Medulla oblongata (tissue), 1 donor: ENCODE results near the gene ALAS1.
A peak's percentile ranks its signal among the peaks of the same experiment; 100 is the strongest.

ENCODE experiments used
- DNase-seq: peaks from one replicate; pipeline ENCODE4 v3.0.0-alpha.2; 2015; ENCODE audit errors: extremely low spot score

The ALAS1 gene

DNA sequence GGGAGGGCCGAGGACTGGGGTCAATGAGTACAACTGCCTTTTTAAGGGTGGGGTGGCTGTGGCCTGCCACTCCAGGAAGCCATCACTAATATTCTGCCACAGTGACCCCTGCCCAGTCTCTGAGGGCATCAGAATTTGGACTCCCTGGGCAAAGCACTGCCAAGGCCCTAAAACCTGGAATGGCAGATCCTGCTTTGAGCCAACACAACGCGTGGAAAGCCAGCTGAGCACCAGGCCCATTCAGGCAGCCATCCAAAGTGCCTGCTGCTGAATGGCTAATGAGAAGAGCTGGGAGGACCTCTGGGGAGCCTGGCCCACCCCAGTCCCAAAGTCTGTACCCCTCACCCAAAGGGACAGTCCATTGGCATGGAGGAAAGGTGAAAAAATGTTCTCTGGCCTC is 36.0 kb downstream of the ALAS1 start:
- DNase-seq = peak; percentile 77

- no peak for DNase-seq
These were observed 36.8 kb downstream of the ALAS1 start for GRCh38 chr3:52234516-52235447.

DNA sequence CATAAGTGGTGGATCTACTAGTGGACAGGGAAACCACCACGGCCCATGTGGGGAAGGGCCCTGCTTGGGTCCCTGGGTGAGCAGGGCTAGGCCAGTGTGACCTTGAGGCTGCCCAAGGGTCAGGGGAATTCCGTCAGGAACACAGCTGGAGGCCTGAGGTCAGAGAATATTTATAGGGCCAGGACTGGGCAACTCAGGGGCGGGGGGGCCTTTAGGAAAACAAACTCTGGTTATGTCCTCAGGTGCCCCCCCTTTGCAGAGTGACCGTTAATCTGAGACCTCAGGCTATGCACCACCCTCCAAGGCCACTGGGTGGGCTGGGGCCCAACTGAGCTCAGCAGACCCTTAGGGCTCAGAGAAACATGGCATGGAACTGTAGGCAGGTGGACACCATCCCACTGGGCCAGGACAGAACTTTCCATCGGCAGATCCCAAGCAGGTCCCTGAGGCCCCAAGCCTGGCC is 38.5 kb downstream of the ALAS1 start:
- no peak for DNase-seq

GRCh38 chr3:52237006-52237656 is 39.2 kb downstream of the ALAS1 start:
- DNase-seq = no peak

- peak; percentile 88 for DNase-seq
These were observed 39.8 kb downstream of the ALAS1 start for GRCh38 chr3:52237657-52238172.

DNA sequence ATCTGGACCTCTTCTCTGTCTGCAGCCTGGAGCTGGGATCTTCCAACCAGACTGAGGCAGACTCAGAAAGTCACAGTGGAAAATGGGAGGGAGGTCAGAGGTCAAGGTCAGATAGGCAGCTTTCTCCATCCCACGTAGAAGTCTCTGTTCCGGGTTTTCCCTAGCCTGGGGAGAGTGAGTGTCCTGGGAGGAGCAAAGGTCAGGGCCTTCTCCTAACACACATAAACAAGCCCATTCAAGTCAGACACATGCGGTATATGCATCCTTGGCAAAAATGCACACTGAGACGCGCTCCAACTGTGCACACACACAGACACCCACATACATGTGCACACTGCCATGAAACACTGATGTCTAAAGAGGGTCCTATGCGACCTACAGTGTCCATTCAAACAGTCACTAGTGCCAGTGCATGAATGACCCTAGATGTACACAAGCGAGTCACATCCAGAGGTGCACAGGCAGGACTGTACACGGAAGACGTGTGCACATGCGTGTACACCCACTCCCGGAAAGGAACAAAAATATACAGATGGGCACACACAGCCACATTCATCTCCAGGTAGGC is 40.3 kb downstream of the ALAS1 start:
- DNase-seq = no peak

GRCh38 chr3:52238761-52239701 is 41.1 kb downstream of the ALAS1 start, which contains the start of gene TWF2:
TSS of gene TWF2 (minus strand) at chr3:52239158. CDS start at chr3:52239016, 142 bp downstream.
- peak; percentile 80 for DNase-seq

DNA sequence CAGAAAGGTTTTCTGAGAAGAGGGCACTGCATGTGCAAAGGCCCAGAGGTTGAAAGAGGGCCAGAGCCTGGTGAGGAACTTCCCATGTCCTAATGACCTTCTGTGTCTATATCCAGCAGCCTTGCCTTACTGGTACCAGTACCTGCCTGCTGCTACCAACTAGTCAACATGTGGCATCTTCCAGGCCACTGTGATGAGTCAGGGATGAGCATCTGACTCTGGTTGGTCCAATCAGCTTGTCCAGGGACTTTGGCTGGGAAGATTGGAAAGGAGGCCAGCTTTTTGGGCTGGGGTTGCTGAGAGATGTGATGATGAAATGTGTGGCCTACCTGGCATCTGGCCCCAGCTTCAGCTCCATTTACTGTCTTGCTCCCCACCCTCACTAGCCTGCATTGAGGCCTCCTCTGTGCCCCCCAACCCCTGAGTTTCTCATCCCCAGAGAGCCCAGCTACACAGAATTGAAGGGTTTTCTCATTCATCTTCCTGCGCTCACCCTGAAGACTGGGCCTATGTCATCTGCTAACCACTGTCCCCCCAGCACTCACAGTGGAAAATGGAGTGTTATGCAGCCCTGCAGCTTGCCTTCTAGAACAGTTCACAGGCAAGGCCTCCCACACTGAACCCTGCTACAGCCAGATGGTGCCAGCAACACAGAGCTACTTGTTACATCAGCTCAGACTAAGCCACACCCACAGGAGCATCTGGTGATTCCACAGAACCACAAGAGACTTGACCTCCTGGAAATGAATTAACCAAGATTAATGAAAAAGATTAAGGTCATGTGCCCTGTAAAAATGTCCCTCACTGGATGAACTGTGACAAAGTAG is 42.3 kb downstream of the ALAS1 start:
- DNase-seq = peak; percentile 81

GRCh38 chr3:52240886-52241370 is 43.0 kb downstream of the ALAS1 start:
- DNase-seq = no peak

DNA sequence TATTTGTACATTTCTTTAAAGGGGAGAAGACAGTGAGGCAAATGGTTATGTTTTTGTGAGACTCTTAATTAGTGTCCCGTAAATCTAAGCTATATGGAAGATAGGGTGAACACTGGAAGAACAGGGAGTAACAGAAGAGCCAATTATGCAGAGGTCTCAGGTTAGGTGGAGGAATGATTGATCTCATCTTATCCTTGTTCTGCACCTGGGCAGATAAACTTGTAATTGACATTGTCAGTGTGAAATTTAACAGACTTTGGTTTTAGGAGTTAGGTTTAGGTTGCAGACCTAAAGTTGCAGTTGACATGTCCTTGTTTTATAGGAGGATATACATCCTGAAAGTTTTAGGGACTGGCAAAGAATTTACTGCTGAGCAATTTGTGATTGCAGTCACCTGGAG is 44.1 kb downstream of the ALAS1 start:
- DNase-seq = no peak

DNA sequence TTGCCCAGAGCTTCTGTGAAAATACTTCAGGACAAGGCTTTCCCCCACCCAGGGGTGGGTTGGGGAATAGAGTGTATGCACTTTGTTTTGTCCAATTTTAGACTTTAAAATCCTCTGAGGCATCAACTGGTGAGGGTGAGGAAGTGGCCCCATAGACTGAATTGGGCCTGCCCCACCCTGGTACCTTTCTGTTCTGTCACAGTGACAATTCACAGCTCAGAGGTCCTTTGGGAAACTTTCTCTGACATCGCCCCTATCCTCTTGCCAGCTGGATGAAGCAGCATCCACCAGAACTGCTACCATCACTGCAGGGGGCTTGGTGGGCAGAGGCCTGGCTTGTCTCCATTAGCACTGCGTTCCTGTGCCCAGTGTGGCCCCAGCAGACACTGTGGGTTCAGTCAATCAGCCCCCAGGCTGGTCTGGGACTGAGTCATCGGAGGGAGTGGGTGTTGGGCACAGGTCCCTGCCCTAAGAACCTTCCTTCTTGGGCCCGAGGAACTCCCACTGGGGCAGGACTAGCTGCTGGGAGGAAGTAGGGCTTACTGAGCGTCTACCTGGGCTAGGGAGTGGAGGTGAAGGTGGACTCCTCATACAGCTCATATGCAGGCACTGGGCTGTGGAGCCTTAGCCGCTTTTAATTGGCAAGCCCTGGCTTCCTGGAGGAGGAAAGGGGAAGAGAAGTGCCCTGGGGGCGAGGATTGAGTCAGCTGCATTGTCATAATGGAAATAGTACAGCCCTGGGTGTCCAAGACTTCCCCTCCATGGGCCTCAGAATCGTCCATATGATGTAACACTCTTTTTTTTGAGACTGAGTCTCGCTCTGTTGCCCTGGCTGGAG is 46.0 kb downstream of the ALAS1 start:
- peak; percentile 80 for DNase-seq

- DNase-seq = peak; percentile 27
These were observed 47.6 kb downstream of the ALAS1 start, which contains the start of gene PPM1M for GRCh38 chr3:52245322-52246263. TSS of gene PPM1M (plus strand) at chr3:52245759. CDS start at chr3:52245825, 66 bp downstream.

- no peak for DNase-seq
These were observed 48.3 kb downstream of the ALAS1 start for GRCh38 chr3:52246264-52246620.

DNA sequence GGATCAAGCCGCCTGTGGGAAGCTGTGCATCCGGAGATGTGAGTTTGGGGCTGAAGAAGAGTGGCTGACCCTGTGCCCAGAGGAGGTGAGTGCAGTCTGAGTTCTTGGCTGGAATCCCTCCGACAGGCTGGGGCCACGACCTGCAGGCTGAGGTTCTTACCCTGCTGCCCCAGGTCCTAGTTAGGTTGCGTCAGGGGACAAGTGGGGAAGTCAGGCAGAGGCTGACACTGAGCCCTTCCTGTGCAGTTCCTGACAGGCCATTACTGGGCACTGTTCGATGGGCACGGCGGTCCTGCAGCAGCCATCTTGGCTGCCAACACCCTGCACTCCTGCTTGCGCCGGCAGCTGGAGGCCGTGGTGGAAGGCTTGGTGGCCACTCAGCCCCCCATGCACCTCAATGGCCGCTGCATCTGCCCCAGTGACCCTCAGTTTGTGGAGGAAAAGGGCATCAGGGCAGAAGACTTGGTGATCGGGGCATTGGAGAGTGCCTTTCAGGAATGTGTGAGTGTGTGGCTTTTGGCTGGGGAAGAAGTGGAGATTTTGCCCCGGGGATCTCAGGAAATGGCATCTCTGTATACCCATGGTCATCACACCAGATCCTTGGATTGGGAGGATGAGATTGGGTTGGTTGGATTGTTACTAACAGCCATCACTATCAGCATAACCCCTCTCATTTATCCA is 48.9 kb downstream of the ALAS1 start:
- DNase-seq = peak; percentile 14

DNA sequence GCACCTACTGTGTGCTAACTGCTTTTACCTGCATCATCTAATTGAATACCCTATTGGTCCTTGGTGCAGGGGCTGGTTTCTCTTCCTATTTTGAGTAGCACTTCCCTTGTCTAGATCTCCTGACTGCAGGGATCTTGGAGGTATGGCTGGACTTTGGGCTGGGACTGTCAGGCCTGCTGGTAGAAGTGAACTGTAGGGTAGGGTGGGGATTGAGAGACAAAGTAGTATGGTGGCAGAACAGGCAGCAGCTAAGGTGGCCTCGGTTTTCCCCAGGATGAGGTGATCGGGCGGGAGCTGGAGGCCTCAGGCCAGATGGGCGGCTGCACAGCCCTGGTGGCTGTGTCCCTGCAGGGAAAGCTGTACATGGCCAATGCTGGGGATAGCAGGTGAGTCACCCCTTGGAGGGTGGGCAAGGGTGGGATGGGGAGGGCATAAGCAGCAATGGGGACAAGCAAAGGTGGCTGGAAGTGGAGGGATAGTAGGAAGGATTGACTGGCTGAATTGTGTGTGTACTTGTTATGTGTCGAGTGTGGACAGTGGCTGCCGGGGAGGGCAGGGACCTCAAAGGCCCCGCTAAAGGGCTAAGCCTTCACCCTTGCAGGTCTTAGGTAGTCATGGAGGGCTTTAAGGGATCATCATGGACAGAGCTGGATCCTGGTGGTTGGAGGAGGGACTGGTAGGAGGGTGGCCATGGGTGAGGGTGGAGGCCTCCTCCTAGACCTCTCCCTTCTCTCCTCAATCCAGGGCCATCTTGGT is 49.6 kb downstream of the ALAS1 start:
- no peak for DNase-seq

DNA sequence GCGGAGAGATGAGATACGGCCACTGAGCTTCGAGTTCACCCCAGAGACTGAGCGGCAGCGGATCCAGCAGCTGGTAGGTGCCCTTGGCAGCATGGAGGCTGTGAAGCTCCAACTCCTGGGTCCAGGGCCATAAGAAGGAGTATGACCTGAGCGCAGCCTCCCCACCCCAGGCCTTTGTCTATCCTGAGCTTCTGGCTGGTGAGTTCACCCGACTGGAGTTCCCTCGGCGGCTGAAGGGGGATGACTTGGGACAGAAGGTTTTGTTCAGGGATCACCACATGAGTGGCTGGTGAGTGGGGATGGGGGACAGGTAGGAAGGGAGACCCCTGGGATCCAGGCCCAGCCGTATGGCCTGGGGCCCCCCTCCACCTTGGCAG is 50.2 kb downstream of the ALAS1 start:
- no peak for DNase-seq
